ENCODE measurements around the gene ARRDC1. TPM values are rescaled to one million over a fixed set of nuclear protein-coding genes. Genes with fewer than 3 reads are reported as not detected.

Gene ARRDC1
- total RNA-seq, 1 donor from 2014 or later = 36.5 TPM

DNA sequence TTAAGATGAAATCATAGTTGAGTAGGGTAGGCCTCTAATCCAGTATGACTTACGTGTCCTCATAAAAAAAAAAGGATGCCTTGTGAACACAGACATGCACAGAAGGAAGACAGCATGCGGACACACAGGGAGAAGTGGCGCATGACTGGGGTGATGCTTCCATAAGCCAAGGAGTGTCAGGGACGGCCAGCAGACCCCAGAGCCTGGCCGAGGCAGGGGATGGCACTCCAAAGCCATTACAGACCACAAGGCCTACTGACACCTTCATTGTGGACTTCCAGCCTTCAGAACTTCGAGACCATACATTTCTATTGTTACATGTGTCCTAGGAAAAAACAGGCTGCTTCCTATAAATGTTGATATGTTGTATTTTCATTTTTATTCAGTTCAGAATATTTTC, 33.2 kb downstream of the ARRDC1 start:
- TF ChIP-seq, protein P1, sequence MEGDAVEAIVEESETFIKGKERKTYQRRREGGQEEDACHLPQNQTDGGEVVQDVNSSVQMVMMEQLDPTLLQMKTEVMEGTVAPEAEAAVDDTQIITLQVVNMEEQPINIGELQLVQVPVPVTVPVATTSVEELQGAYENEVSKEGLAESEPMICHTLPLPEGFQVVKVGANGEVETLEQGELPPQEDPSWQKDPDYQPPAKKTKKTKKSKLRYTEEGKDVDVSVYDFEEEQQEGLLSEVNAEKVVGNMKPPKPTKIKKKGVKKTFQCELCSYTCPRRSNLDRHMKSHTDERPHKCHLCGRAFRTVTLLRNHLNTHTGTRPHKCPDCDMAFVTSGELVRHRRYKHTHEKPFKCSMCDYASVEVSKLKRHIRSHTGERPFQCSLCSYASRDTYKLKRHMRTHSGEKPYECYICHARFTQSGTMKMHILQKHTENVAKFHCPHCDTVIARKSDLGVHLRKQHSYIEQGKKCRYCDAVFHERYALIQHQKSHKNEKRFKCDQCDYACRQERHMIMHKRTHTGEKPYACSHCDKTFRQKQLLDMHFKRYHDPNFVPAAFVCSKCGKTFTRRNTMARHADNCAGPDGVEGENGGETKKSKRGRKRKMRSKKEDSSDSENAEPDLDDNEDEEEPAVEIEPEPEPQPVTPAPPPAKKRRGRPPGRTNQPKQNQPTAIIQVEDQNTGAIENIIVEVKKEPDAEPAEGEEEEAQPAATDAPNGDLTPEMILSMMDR (IDR thresholded peaks at IDR 0.05; ENCODE audit: unreplicated experiment) = no peak
- H3K27me3 Mint-ChIP-seq (ENCODE audit: low read depth) = no peaks in the 10 kb centered on the region
- H3K27ac Mint-ChIP-seq = no peak overlapping the region
- peaks cover 10% of the 10 kb centered on the region for H3K36me3 Mint-ChIP-seq
- no peaks in the 10 kb centered on the region for H3K9me3 Mint-ChIP-seq
- no peak overlapping the region for H3K4me3 Mint-ChIP-seq
- H3K4me1 Mint-ChIP-seq = no peaks in the 10 kb centered on the region
- no peak for DNase-seq (ENCODE audit: low spot score in 2 of 2, unreplicated experiment in 2 of 2)

DNA sequence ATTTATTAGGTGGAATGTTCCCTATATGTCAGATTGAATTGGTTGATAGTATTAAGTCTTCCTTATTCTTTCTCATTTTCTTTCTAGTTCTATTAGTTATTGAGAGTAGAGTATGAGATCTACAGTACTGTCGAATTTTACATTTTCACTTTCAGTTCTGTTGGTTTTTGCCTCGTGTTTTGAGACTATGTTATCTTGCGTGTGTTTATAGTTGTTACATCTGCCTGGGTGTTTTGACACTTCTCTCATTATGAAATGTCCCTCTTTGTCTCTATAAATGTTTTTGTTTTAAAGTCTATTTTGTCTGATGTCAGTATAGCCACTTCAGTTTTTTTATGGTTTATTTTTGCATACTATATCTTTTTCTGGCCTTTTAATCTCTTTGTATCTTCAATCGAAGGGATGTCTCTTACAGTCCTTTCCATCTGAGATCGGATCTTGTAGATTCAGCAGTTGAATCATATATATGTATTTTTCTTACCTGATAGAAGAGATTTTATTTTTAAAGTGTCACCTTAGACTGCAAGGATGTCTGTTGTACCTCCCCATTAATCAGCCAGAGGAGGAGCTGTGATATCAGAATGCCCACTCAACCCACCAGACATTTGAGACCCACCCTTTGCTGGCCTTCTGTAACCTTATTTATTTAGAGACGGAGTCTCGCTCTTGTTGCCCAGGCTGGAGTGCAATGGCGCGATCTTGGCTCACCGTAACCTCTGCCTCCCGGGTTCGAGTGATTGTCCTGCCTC, 34.0 kb downstream of the ARRDC1 start:
- TF ChIP-seq, protein P1 (IDR thresholded peaks at IDR 0.05; ENCODE audit: unreplicated experiment) = no peak
- no peaks in the 10 kb centered on the region for H3K27me3 Mint-ChIP-seq (ENCODE audit: low read depth)

DNA sequence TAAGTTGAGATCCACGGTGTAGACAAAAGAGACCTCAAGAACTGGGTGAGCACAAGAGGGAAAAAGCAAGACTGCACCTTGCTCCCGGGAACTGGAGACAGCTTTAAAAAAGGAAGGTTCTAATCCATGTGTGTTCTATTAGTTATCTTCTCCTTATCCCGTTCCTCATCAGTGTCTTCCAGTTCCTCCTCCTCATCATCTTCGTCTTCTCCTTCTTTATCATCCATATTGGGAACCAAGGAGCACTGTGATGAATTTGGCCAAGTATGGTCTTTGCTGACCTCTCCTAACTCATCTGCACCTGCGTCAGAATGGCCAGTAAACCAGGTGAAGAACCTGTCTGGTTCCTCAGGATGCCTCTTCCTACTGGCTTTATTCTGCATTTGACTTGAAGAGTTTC, 35.4 kb downstream of the ARRDC1 start:
- no peak for DNase-seq (ENCODE audit: low spot score in 2 of 2, unreplicated experiment in 2 of 2)
- Mint-ChIP-seq H3K36me3 (peaks cover 14% of the 10 kb centered on the region), H3K4me1 (no peaks in the 10 kb centered on the region), H3K27ac (no peak overlapping the region), H3K4me3 (no peak overlapping the region), H3K9me3 (no peaks in the 10 kb centered on the region), H3K27me3 (ENCODE audit: low read depth) (no peaks in the 10 kb centered on the region)
- TF ChIP-seq, protein P1 (IDR thresholded peaks at IDR 0.05; ENCODE audit: unreplicated experiment) = no peak

More for the DNA sequence above, 34.0 kb downstream of the ARRDC1 start:
- no peak overlapping the region for H3K4me3 Mint-ChIP-seq
- no peaks in the 10 kb centered on the region for H3K9me3 Mint-ChIP-seq
- no peak overlapping the region for H3K27ac Mint-ChIP-seq
- no peak for DNase-seq (ENCODE audit: low spot score in 2 of 2, unreplicated experiment in 2 of 2)
- H3K4me1 Mint-ChIP-seq = no peaks in the 10 kb centered on the region
- peaks cover 14% of the 10 kb centered on the region for H3K36me3 Mint-ChIP-seq

DNA sequence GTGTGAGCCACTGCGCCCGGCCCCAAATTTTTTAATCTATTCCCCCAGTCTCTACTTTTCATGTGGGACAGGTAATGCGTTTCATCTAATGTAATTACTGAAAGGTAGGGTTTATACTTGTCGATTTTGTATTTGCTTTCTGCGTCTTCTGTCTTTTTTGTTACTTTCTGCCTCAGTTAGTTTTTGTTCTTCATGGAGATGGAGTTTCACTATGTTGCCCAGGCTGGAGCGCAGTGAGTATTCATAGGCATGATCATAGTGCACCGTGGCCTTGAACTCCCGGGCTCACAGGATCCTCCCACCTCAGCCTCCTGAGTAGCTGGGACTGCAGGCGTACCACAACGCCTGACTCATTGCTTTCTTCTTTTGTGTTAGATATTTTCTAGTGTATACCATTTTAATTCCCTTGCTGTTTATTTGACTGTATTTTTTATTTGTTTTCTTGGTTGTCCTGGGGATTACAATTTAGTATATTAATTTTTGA, 36.7 kb downstream of the ARRDC1 start:
- TF ChIP-seq, protein P1 (IDR thresholded peaks at IDR 0.05; ENCODE audit: unreplicated experiment) = no peak
- H3K27me3 Mint-ChIP-seq (ENCODE audit: low read depth) = no peaks in the 10 kb centered on the region
- H3K4me3 Mint-ChIP-seq = no peak overlapping the region
- H3K9me3 Mint-ChIP-seq = no peaks in the 10 kb centered on the region
- no peak for DNase-seq (ENCODE audit: low spot score in 2 of 2, unreplicated experiment in 2 of 2)
- H3K27ac Mint-ChIP-seq = no peak overlapping the region
- H3K4me1 Mint-ChIP-seq = peaks cover 4% of the 10 kb centered on the region
- H3K36me3 Mint-ChIP-seq = peaks cover 20% of the 10 kb centered on the region

DNA sequence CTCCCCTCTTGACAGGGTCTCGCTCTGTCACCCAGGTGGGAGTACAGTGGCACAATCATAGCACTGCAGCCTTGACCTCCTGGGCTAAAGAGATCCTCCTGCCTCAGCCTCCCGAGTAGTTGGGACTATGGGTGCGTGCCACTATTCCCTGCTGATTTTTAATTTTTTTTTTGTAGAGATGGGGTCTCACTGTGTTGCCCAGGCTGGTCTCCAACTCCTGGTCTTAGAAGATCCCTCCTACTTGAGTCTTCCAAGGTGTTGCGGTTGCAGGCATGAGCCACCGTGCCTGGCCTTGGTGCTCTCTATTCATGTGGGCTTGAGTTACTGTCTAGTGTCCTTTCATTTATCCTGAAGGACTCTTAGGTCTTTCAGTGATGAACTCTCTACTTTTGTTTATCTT, 37.4 kb downstream of the ARRDC1 start:
- no peak overlapping the region for H3K4me3 Mint-ChIP-seq
- TF ChIP-seq, protein P1 (IDR thresholded peaks at IDR 0.05; ENCODE audit: unreplicated experiment) = no peak
- no peaks in the 10 kb centered on the region for H3K27me3 Mint-ChIP-seq (ENCODE audit: low read depth)
- DNase-seq (ENCODE audit: low spot score in 2 of 2, unreplicated experiment in 2 of 2) = no peak
- H3K36me3 Mint-ChIP-seq = peaks cover 20% of the 10 kb centered on the region
- peaks cover 4% of the 10 kb centered on the region for H3K4me1 Mint-ChIP-seq
- no peaks in the 10 kb centered on the region for H3K9me3 Mint-ChIP-seq
- H3K27ac Mint-ChIP-seq = no peak overlapping the region

Measured in mesothelial cell of epicardium (in vitro differentiated cells).